NB4 (cell line): ENCODE measurements around the gene OR10H5.
"Not testable (repeated sequence)": the region's sequence is repeated elsewhere in the genome, so short reads cannot be mapped to it uniquely, and the experiment has no call there.

ENCODE experiments used
- DNase-seq: peaks from one replicate; pipeline ENCODE4 v3.0.0; 2010; ENCODE audit warnings: low read depth
- H3K4me3 ChIP-seq: one replicate; pipeline ENCODE4 v1.5.1; 2011; ENCODE audit warnings: mild to moderate bottlenecking, low read depth, low read length, moderate library complexity
- CTCF ChIP-seq: IDR thresholded peaks from one replicate; pipeline ENCODE4 v1.5.1; 2012; ENCODE audit warnings: low read depth, low read length
- MYC ChIP-seq: IDR thresholded peaks from 2 replicates; pipeline ENCODE4 v1.6.1; 2011; ENCODE audit warnings: low read depth, low read length
- POLR2A ChIP-seq: IDR thresholded peaks from 2 replicates; pipeline ENCODE4 v1.6.1; 2011; ENCODE audit warnings: mild to moderate bottlenecking; ENCODE audit not compliant: insufficient read length; ENCODE audit errors: extremely low read depth
- TF ChIP-seq, protein P1 (sequence below): IDR thresholded peaks from 2 replicates; pipeline ENCODE4 v1.6.1; 2011; ENCODE audit warnings: low read depth, low read length

The OR10H5 gene

GRCh38 chr19:15759962-15760565, 27.4 kb upstream of the OR10H5 start:
- no peak for DNase-seq
- TF ChIP-seq CTCF: peak; percentile 18
- TF ChIP-seq MYC: no peak
- TF ChIP-seq, protein P1, sequence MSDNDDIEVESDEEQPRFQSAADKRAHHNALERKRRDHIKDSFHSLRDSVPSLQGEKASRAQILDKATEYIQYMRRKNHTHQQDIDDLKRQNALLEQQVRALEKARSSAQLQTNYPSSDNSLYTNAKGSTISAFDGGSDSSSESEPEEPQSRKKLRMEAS: no peak
- TF ChIP-seq POLR2A: no peak
- no peak overlapping the region for H3K4me3 ChIP-seq

- TF ChIP-seq CTCF (no peak), MYC (no peak), POLR2A (no peak)
- TF ChIP-seq, protein P1: no peak
- DNase-seq: peak; percentile 40
- H3K4me3 ChIP-seq: no peak overlapping the region
These were observed 17.9 kb upstream of the OR10H5 start for GRCh38 chr19:15769586-15769985.

DNA sequence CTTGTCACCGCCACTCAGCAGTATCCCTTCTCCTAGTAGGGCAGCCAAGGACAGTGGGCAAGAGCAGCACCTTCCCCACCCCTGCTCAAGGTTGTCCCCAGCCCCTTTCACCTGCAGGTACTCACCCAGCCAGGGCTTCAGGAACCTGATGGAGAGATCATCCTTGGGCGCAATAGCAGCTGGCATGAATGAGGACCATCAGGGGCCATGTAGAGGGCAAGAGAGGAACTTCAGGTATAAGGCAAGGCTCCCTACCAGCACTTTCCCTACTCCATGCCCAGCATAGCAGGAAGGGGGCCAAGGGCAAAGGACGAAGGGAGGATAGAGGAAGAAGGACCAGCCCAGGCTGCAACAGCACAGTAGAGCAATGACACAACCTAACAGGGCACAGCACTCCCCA, 13.3 kb upstream of the OR10H5 start:
- H3K4me3 ChIP-seq, DNase-seq: not testable (repeated sequence)

GRCh38 chr19:15775249-15775648, 12.2 kb upstream of the OR10H5 start:
- TF ChIP-seq MYC: no peak
- no peak for TF ChIP-seq CTCF
- TF ChIP-seq, protein P1: no peak
- TF ChIP-seq POLR2A: no peak
- no peak overlapping the region for H3K4me3 ChIP-seq
- no peak for DNase-seq

DNA sequence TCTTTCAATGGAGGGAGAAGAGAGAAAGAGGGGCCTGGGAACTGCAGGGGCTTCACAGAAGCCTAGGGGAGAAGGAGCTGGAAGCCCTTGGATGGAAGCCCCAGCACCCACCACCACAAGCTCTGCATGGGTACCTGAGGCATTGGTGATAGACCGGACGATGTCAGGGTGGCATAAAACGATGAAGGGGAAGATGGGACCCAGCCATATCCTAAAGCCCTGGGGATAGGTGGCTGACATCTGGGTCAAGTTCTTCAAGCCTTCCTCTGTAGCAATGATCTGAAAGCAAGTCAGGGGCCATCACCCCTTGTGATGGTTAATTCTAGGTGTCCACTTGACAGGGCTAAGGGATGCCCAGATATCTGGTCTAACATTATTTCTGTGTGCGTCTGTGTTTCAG, 11.2 kb upstream of the OR10H5 start:
- H3K4me3 ChIP-seq: no peak overlapping the region
- no peak for TF ChIP-seq POLR2A
- no peak for TF ChIP-seq MYC
- TF ChIP-seq, protein P1: no peak
- TF ChIP-seq CTCF: no peak
- no peak for DNase-seq

- peak; percentile 27 for DNase-seq
- H3K4me3 ChIP-seq: no peak overlapping the region
- TF ChIP-seq, protein P1: no peak
- TF ChIP-seq CTCF (no peak), MYC (no peak), POLR2A (no peak)
These were observed 10.2 kb upstream of the OR10H5 start for GRCh38 chr19:15776991-15777970.
